GM19035 (cell line): ENCODE measurements around the gene PAQR7.

Source experiments
- ATAC-seq: cut with Tn5 transposase; IDR thresholded peaks from one replicate; pipeline ENCODE4 v1.9.1; 2021; ENCODE audit not compliant: unreplicated experiment

The PAQR7 gene, protein sequence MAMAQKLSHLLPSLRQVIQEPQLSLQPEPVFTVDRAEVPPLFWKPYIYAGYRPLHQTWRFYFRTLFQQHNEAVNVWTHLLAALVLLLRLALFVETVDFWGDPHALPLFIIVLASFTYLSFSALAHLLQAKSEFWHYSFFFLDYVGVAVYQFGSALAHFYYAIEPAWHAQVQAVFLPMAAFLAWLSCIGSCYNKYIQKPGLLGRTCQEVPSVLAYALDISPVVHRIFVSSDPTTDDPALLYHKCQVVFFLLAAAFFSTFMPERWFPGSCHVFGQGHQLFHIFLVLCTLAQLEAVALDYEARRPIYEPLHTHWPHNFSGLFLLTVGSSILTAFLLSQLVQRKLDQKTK

DNA sequence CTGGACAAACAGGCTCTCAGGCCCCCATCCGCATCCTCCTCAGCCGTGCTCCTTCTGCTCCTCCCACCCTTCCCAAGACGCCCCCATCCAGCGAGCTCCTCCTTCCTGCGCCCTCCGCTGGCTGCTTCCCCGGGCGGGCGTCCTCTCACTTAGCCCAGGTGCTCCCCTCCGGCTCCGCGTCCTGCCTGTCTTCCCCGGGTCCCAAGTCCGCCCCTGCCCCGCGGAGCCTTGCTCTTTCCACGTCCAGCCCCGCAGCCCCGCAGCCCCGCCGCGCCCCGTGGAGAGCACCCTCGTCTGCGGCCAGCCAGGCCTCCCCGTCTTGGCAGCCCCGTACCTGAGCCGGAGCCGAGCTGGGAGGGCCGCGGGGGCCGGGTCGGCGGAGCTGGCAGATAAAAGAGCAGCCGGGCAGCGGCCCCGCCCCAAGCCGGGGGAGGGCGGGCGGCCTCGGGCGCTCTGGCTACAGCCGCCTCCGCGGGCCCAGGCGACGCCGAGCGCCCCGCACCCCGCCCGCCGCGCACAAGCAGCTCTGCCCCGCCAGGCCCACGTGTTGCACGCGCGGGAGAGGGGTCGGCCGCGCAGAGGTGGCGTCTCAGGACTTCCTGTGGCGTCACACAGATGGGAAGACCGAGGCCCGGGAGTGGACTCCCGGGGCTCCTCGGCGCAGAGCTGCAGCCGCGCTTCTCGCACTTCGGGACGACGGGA lies at the start of gene PAQR7:
PAQR7 (minus strand) TSS at position 555 of the 702 bp plus-strand sequence. CDS start 11,869 bp downstream, outside the sequence.
- peak; percentile 54 for ATAC-seq

- no peak for ATAC-seq
Measured at GRCh38 chr1:25924454-25924853, 48.9 kb upstream of the PAQR7 start.

DNA sequence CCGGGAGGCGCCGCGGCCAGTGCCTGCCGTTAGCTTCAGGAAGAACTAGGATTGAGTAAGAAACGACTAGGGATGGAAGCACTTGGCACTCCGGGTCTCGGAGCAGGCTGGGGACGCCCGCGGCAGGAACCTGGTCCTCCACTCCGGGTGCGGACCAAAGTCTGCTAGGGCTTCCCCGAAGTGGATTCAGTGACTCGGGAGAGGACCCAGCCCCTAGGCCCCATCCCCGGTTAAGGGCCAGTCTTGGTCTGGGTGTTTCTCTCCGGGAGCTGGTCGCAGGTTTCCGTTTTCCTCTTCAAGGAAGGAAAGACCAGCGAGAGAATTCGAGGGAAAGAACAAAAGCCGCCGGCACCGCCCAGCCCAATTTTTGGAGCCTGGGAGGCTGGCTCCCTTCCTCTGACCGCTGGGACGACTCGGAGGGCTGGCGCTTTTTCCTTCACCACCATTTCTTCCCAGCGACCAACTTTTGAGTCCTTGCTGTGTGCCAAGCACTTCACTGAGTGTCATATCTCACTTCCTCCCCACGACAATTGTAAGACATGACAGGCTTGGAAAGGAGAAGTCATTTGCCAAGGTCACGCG lies 47.6 kb upstream of the PAQR7 start:
- ATAC-seq: no peak

GRCh38 chr1:25922056-25922970 lies 46.8 kb upstream of the PAQR7 start:
- no peak for ATAC-seq

- ATAC-seq: no peak
Measured at GRCh38 chr1:25918615-25919014, 43.1 kb upstream of the PAQR7 start.

DNA sequence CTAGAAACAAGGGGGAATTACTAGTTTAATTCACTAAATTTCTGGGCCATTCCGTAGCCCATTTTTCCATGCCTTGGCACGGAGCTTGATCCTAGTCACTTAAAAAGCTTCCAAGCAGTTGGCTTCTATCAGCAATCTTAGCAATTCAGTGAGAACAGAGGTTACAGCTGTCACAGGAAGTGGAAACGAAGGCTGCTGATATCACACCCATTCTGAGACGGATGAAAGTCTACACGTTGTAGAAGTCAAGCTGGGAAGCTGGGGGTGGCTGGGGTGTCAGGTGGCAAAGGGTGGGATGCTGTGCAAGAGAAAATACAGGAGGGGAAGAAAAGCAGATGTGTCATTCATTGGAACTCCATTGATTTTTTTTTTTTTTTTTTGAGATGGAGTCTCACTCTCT lies 42.5 kb upstream of the PAQR7 start:
- ATAC-seq: no peak

GRCh38 chr1:25916460-25916859 lies 41.0 kb upstream of the PAQR7 start:
- no peak for ATAC-seq

GRCh38 chr1:25914074-25914995 lies 38.8 kb upstream of the PAQR7 start:
- no peak for ATAC-seq

DNA sequence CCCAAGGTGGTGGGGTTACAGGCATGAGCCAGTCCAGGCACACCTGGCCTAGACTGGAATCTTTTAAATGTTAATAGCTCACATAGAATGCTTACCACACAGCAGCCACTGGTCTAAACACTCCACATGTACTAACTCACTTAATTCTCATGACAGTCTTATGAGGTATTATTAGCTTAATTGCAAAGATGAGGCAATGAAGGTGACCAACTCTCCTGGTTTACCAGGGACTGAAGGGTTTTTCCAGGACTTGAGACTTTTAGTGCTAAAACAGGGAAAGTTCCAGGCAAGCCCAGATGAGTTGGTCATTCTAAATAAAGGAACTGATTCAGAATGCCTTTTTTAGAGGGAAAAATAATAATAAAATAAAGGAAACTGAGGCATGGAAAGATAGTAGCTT lies 37.7 kb upstream of the PAQR7 start:
- no peak for ATAC-seq

DNA sequence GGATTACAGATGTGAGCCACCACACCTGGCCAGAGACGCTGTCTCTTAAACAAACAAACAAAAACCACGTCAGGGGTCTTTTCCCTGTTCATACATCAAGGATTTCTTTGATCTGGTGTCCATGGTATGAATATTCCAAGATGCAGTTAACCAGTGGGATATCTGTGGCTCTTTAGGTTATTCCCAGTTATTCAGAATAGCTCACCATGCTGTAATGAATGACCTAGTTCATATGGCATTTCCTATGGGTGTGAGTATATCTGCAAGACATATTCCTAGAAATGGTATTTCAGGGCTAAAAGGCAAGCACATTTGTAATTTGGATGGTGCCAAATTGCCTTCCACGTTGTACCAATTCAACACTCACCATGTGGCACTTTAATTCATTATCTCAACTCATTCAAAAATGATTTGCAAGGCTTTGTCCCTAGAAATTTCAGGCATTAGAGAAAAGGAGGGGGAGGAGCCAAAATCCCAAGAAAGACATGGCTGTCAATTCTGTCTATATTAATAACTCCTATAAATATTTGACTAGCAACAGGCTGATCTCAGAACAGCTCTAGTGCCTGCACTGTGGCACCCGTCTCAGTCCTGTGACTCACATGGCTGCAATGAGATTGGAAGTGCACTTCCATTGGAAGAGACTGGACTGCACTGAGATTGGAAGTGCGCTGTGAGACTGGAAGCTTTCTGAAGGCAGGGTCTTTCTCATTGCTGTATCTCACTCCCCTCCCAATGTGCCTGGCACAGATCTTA lies 36.7 kb upstream of the PAQR7 start:
- ATAC-seq: no peak

DNA sequence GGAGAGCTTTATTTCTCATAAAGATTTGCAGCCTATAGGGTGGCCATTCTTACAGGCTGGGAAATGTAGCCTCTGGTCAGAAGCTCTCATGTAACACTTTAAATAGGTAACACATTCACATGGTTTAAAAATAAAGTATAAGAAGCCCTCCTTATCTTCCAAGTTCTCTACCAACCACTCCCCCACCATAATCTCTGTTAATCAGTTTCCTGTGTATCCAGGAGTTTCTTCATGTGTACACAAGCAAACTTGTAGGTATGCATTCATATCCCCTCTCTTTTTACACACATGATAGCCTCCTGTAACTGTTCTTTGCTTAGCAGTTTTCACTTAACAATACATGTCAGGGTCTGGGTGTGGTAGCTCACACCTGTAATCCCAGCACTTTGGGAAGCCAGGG lies 35.7 kb upstream of the PAQR7 start:
- ATAC-seq: no peak

- no peak for ATAC-seq
Measured at GRCh38 chr1:25909040-25909439, 33.5 kb upstream of the PAQR7 start.

- no peak for ATAC-seq
Measured at GRCh38 chr1:25908161-25908560, 32.7 kb upstream of the PAQR7 start.

DNA sequence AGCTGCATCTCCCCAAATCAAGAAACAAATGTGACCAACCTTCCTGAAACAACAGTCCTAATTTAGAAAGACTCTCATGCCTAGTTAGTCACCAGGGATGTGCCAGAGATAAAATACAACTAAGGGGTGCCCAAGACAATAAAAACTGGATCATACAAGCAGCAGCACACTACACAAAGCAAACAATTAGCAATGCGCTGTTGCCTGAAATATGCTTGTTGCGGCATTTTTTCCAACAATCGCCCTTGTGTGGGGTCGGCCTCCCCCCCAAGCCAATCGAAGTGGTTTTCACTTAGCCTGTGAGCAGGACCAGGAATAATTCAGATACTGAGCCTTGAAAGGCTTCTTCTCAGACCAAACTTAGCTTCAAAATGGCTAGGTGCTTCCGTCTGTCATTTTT lies 32.1 kb upstream of the PAQR7 start:
- ATAC-seq: no peak

DNA sequence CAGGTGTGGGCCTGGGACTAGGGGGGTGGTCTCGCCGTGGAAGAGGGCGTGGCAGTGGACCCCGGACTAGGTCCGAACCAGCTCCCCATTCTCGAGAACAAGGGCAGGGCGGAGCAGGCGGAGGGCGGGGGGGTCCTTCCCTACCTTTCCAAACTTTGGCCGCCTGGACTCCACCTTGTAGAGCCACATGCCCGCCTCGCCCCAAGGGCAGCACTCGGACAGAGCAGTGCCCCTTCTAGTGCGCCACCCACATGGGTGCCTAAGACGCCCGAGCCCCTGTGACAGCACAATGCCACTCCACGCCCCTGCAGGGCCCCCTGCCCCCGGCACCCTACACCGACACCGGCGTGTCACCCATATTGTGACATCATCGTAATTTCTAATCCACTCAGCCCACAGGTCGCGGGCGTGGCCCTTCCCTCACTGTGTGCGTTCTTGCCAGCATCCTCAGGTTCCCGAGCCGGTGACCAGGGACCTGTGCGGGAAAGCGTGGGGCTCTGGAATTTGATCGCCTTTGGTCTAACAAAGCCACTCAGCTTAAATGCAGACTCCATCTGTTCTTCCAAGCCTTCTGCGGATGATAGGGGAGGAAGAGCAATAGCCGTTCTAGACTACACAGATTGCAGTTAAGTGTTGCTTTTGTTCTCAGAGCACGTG lies 31.3 kb upstream of the PAQR7 start:
- ATAC-seq: no peak

- ATAC-seq: peak; percentile 52
Measured at GRCh38 chr1:25905680-25906643, 30.5 kb upstream of the PAQR7 start, which contains the start of gene STMN1. STMN1 (minus strand) TSS chr1:25906419; CDS start chr1:25904676, 1,743 bp downstream.

GRCh38 chr1:25904943-25905679 lies 29.6 kb upstream of the PAQR7 start:
- peak; percentile 74 for ATAC-seq
